Mammary epithelial cell (primary cell): ENCODE measurements around the gene NXPE3.

ENCODE experiments used
- CTCF ChIP-seq, 2 donors: IDR thresholded peaks in 1 of 2; conservative IDR thresholded peaks in 1 of 2; 2 replicates each; pipeline ENCODE4 v1.5.1; 2011 to 2012; ENCODE audit warnings: inconsistent platforms in 2 of 2, low read length in 2 of 2, mild to moderate bottlenecking in 2 of 2, control low read depth in 1 of 2, low read depth in 1 of 2; ENCODE audit not compliant: insufficient read depth in 1 of 2; ENCODE audit errors: extremely low read depth in 1 of 2
- EZH2 ChIP-seq: IDR thresholded peaks from 2 replicates; pipeline ENCODE4 v1.6.1; 2012; ENCODE audit warnings: low read length, inconsistent platforms, borderline replicate concordance

GRCh38 chr3:101732240-101732641 lies 46.8 kb upstream of the NXPE3 start:
- no peak for TF ChIP-seq CTCF (conservative IDR thresholded peaks at IDR 0.05 in 1 of 2, IDR thresholded peaks at IDR 0.05 in 1 of 2; ENCODE audit: extremely low read depth in 1 of 2, insufficient read depth in 1 of 2, low read depth in 1 of 2, low read length in 2 of 2)
- no peak for TF ChIP-seq EZH2
